Measurements from ENCODE around the gene MELK.
"Not testable (repeated sequence)": the region's sequence is repeated elsewhere in the genome, so short reads cannot be mapped to it uniquely, and the experiment has no call there.

Gene MELK

GRCh38 chr9:36572515-36573418 lies at the start of gene MELK:
MELK (plus strand) TSS chr9:36572895; CDS start chr9:36581682, 8,787 bp downstream.
- peak; percentile 15 for DNase-seq

GRCh38 chr9:36530224-36530623 lies 42.5 kb upstream of the MELK start:
- no peak for DNase-seq

- DNase-seq = no peak
Measured at GRCh38 chr9:36532353-36532752, 40.3 kb upstream of the MELK start.

- DNase-seq = not testable (repeated sequence)
Measured at GRCh38 chr9:36533726-36534125, 39.0 kb upstream of the MELK start.

GRCh38 chr9:36535107-36535506 lies 37.6 kb upstream of the MELK start:
- DNase-seq = no peak

GRCh38 chr9:36537861-36538260 lies 34.8 kb upstream of the MELK start:
- DNase-seq = no peak

- DNase-seq = no peak
Measured at GRCh38 chr9:36542355-36542754, 30.3 kb upstream of the MELK start.

GRCh38 chr9:36543916-36544315 lies 28.8 kb upstream of the MELK start:
- DNase-seq = no peak

- no peak for DNase-seq
Measured at GRCh38 chr9:36547598-36547997, 25.1 kb upstream of the MELK start.

- DNase-seq = peak; percentile 14
Measured at GRCh38 chr9:36548454-36548853, 24.2 kb upstream of the MELK start.

GRCh38 chr9:36550135-36550534 lies 22.6 kb upstream of the MELK start:
- no peak for DNase-seq

GRCh38 chr9:36550631-36551098 lies 22.0 kb upstream of the MELK start:
- not testable (repeated sequence) for DNase-seq

- DNase-seq = no peak
Measured at GRCh38 chr9:36551129-36551528, 21.6 kb upstream of the MELK start.

- no peak for DNase-seq
Measured at GRCh38 chr9:36551910-36552309, 20.8 kb upstream of the MELK start.

GRCh38 chr9:36559036-36559695 lies 13.5 kb upstream of the MELK start:
- no peak for DNase-seq

- DNase-seq = no peak
Measured at GRCh38 chr9:36560771-36561170, 11.9 kb upstream of the MELK start.

GRCh38 chr9:36562801-36563200 lies 9.9 kb upstream of the MELK start:
- DNase-seq = not testable (repeated sequence)

- DNase-seq = no peak
Measured at GRCh38 chr9:36566813-36567221, 5.9 kb upstream of the MELK start.

GRCh38 chr9:36568681-36569080 lies 4.0 kb upstream of the MELK start:
- DNase-seq = not testable (repeated sequence)

- no peak for DNase-seq
Measured at GRCh38 chr9:36571333-36571732, 1.4 kb upstream of the MELK start.

GRCh38 chr9:36574045-36574444 lies 1.4 kb downstream of the MELK start:
- not testable (repeated sequence) for DNase-seq

- DNase-seq = no peak
Measured at GRCh38 chr9:36575411-36575882, 2.8 kb downstream of the MELK start.

GRCh38 chr9:36576866-36577265 lies 4.2 kb downstream of the MELK start:
- DNase-seq = no peak

Data from DMS 273 treated with DMSO at 0.1 percent for 48 hours (cell line).